Measurements from ENCODE around the gene FBXO45.
"Not testable (repeated sequence)": the region's sequence is repeated elsewhere in the genome, so short reads cannot be mapped to it uniquely, and the experiment has no call there.

The FBXO45 gene

GRCh38 chr3:196609805-196610515 is 41.5 kb downstream of the FBXO45 start:
- no peak overlapping the region for H3K4me3 ChIP-seq (ENCODE audit: insufficient read depth, low read depth, low read length, poor library complexity, severe bottlenecking)
- no peaks in the 10 kb centered on the region for H3K27me3 ChIP-seq (replicated peaks; ENCODE audit: control insufficient read depth, insufficient read depth, low read length, poor library complexity, severe bottlenecking)
- H3K36me3 ChIP-seq (ENCODE audit: control insufficient read depth, insufficient read depth, low read length): no peaks in the 10 kb centered on the region
- DNase-seq: no peak
- peaks cover 25% of the 10 kb centered on the region for H3K4me1 ChIP-seq (ENCODE audit: control insufficient read depth, insufficient read depth, low read length, poor library complexity, severe bottlenecking)
- H3K9me3 ChIP-seq (ENCODE audit: control insufficient read depth, low read length): no peaks in the 10 kb centered on the region
- H3K27ac ChIP-seq (ENCODE audit: insufficient read depth, low read length, poor library complexity, severe bottlenecking): peak overlapping the region; percentile 42

- no peak for DNase-seq
- H3K27me3 ChIP-seq (replicated peaks; ENCODE audit: control insufficient read depth, insufficient read depth, low read length, poor library complexity, severe bottlenecking): no peaks in the 10 kb centered on the region
Observed at GRCh38 chr3:196611761-196612483, 43.5 kb downstream of the FBXO45 start.

GRCh38 chr3:196615234-196615633 is 46.8 kb downstream of the FBXO45 start:
- not testable (repeated sequence) for H3K27me3 ChIP-seq (replicated peaks; ENCODE audit: control insufficient read depth, insufficient read depth, low read length, poor library complexity, severe bottlenecking); DNase-seq
- H3K4me1 ChIP-seq (ENCODE audit: control insufficient read depth, insufficient read depth, low read length, poor library complexity, severe bottlenecking): peaks cover 17% of the 10 kb centered on the region

More at GRCh38 chr3:196611761-196612483, 43.5 kb downstream of the FBXO45 start:
- H3K9me3 ChIP-seq (ENCODE audit: control insufficient read depth, low read length): no peaks in the 10 kb centered on the region
- H3K27ac ChIP-seq (ENCODE audit: insufficient read depth, low read length, poor library complexity, severe bottlenecking): peak overlapping the region; percentile 41
- no peaks in the 10 kb centered on the region for H3K36me3 ChIP-seq (ENCODE audit: control insufficient read depth, insufficient read depth, low read length)
- H3K4me3 ChIP-seq (ENCODE audit: insufficient read depth, low read depth, low read length, poor library complexity, severe bottlenecking): peak overlapping the region; percentile 15
- H3K4me1 ChIP-seq (ENCODE audit: control insufficient read depth, insufficient read depth, low read length, poor library complexity, severe bottlenecking): peaks cover 25% of the 10 kb centered on the region

GRCh38 chr3:196617256-196617655 is 48.8 kb downstream of the FBXO45 start:
- no peaks in the 10 kb centered on the region for H3K9me3 ChIP-seq (ENCODE audit: control insufficient read depth, low read length)
- no peaks in the 10 kb centered on the region for H3K36me3 ChIP-seq (ENCODE audit: control insufficient read depth, insufficient read depth, low read length)
- H3K4me1 ChIP-seq (ENCODE audit: control insufficient read depth, insufficient read depth, low read length, poor library complexity, severe bottlenecking): peaks cover 5% of the 10 kb centered on the region
- H3K27me3 ChIP-seq (replicated peaks; ENCODE audit: control insufficient read depth, insufficient read depth, low read length, poor library complexity, severe bottlenecking): no peaks in the 10 kb centered on the region
- H3K27ac ChIP-seq (ENCODE audit: insufficient read depth, low read length, poor library complexity, severe bottlenecking): no peak overlapping the region
- no peak for DNase-seq
- no peak overlapping the region for H3K4me3 ChIP-seq (ENCODE audit: insufficient read depth, low read depth, low read length, poor library complexity, severe bottlenecking)

More at GRCh38 chr3:196615234-196615633, 46.8 kb downstream of the FBXO45 start:
- not testable (repeated sequence) for H3K4me3 ChIP-seq (ENCODE audit: insufficient read depth, low read depth, low read length, poor library complexity, severe bottlenecking); H3K27ac ChIP-seq (ENCODE audit: insufficient read depth, low read length, poor library complexity, severe bottlenecking); H3K9me3 ChIP-seq (ENCODE audit: control insufficient read depth, low read length); H3K36me3 ChIP-seq (ENCODE audit: control insufficient read depth, insufficient read depth, low read length)

GRCh38 chr3:196619223-196619622 is 50.8 kb downstream of the FBXO45 start:
- Histone ChIP-seq H3K4me3 (ENCODE audit: insufficient read depth, low read depth, low read length, poor library complexity, severe bottlenecking) (no peak overlapping the region), H3K27me3 (replicated peaks; ENCODE audit: control insufficient read depth, insufficient read depth, low read length, poor library complexity, severe bottlenecking) (no peaks in the 10 kb centered on the region), H3K9me3 (ENCODE audit: control insufficient read depth, low read length) (no peaks in the 10 kb centered on the region), H3K27ac (ENCODE audit: insufficient read depth, low read length, poor library complexity, severe bottlenecking) (no peak overlapping the region), H3K36me3 (ENCODE audit: control insufficient read depth, insufficient read depth, low read length) (no peaks in the 10 kb centered on the region), H3K4me1 (ENCODE audit: control insufficient read depth, insufficient read depth, low read length, poor library complexity, severe bottlenecking) (no peaks in the 10 kb centered on the region)
- no peak for DNase-seq

GRCh38 chr3:196619627-196620026 is 51.2 kb downstream of the FBXO45 start:
- not testable (repeated sequence) for H3K27me3 ChIP-seq (replicated peaks; ENCODE audit: control insufficient read depth, insufficient read depth, low read length, poor library complexity, severe bottlenecking); H3K4me1 ChIP-seq (ENCODE audit: control insufficient read depth, insufficient read depth, low read length, poor library complexity, severe bottlenecking); DNase-seq; H3K4me3 ChIP-seq (ENCODE audit: insufficient read depth, low read depth, low read length, poor library complexity, severe bottlenecking); H3K36me3 ChIP-seq (ENCODE audit: control insufficient read depth, insufficient read depth, low read length); H3K27ac ChIP-seq (ENCODE audit: insufficient read depth, low read length, poor library complexity, severe bottlenecking); H3K9me3 ChIP-seq (ENCODE audit: control insufficient read depth, low read length)

- no peaks in the 10 kb centered on the region for H3K4me1 ChIP-seq (ENCODE audit: control insufficient read depth, insufficient read depth, low read length, poor library complexity, severe bottlenecking)
- H3K27ac ChIP-seq (ENCODE audit: insufficient read depth, low read length, poor library complexity, severe bottlenecking): no peak overlapping the region
- H3K4me3 ChIP-seq (ENCODE audit: insufficient read depth, low read depth, low read length, poor library complexity, severe bottlenecking): no peak overlapping the region
- H3K9me3 ChIP-seq (ENCODE audit: control insufficient read depth, low read length): no peaks in the 10 kb centered on the region
- no peak for DNase-seq
- no peaks in the 10 kb centered on the region for H3K36me3 ChIP-seq (ENCODE audit: control insufficient read depth, insufficient read depth, low read length)
- no peaks in the 10 kb centered on the region for H3K27me3 ChIP-seq (replicated peaks; ENCODE audit: control insufficient read depth, insufficient read depth, low read length, poor library complexity, severe bottlenecking)
Observed at GRCh38 chr3:196620161-196620604, 51.7 kb downstream of the FBXO45 start.

- H3K27ac ChIP-seq (ENCODE audit: insufficient read depth, low read length, poor library complexity, severe bottlenecking): no peak overlapping the region
- no peaks in the 10 kb centered on the region for H3K27me3 ChIP-seq (replicated peaks; ENCODE audit: control insufficient read depth, insufficient read depth, low read length, poor library complexity, severe bottlenecking)
- no peak for DNase-seq
- no peak overlapping the region for H3K4me3 ChIP-seq (ENCODE audit: insufficient read depth, low read depth, low read length, poor library complexity, severe bottlenecking)
- no peaks in the 10 kb centered on the region for H3K4me1 ChIP-seq (ENCODE audit: control insufficient read depth, insufficient read depth, low read length, poor library complexity, severe bottlenecking)
- H3K36me3 ChIP-seq (ENCODE audit: control insufficient read depth, insufficient read depth, low read length): no peaks in the 10 kb centered on the region
- no peaks in the 10 kb centered on the region for H3K9me3 ChIP-seq (ENCODE audit: control insufficient read depth, low read length)
Observed at GRCh38 chr3:196620684-196621083, 52.2 kb downstream of the FBXO45 start.

- H3K27me3 ChIP-seq (replicated peaks; ENCODE audit: control insufficient read depth, insufficient read depth, low read length, poor library complexity, severe bottlenecking): no peaks in the 10 kb centered on the region
- no peaks in the 10 kb centered on the region for H3K36me3 ChIP-seq (ENCODE audit: control insufficient read depth, insufficient read depth, low read length)
- H3K27ac ChIP-seq (ENCODE audit: insufficient read depth, low read length, poor library complexity, severe bottlenecking): no peak overlapping the region
- no peak for DNase-seq
- no peaks in the 10 kb centered on the region for H3K9me3 ChIP-seq (ENCODE audit: control insufficient read depth, low read length)
- H3K4me1 ChIP-seq (ENCODE audit: control insufficient read depth, insufficient read depth, low read length, poor library complexity, severe bottlenecking): no peaks in the 10 kb centered on the region
- H3K4me3 ChIP-seq (ENCODE audit: insufficient read depth, low read depth, low read length, poor library complexity, severe bottlenecking): no peak overlapping the region
Observed at GRCh38 chr3:196621611-196622010, 53.2 kb downstream of the FBXO45 start.

GRCh38 chr3:196624067-196624790 is 55.8 kb downstream of the FBXO45 start:
- Histone ChIP-seq H3K4me3 (ENCODE audit: insufficient read depth, low read depth, low read length, poor library complexity, severe bottlenecking) (peak overlapping the region; percentile 0), H3K27me3 (replicated peaks; ENCODE audit: control insufficient read depth, insufficient read depth, low read length, poor library complexity, severe bottlenecking) (no peaks in the 10 kb centered on the region), H3K36me3 (ENCODE audit: control insufficient read depth, insufficient read depth, low read length) (no peaks in the 10 kb centered on the region), H3K4me1 (ENCODE audit: control insufficient read depth, insufficient read depth, low read length, poor library complexity, severe bottlenecking) (peaks cover 2% of the 10 kb centered on the region), H3K27ac (ENCODE audit: insufficient read depth, low read length, poor library complexity, severe bottlenecking) (no peak overlapping the region), H3K9me3 (ENCODE audit: control insufficient read depth, low read length) (no peaks in the 10 kb centered on the region)
- DNase-seq: no peak

Data from effector memory CD4-positive, alpha-beta T cell (primary cell).